PFSK-1 (cell line): ENCODE results near the gene SCNN1B.

Experiments used
- POLR2AphosphoS5 ChIP-seq: IDR thresholded peaks from 2 replicates; pipeline ENCODE4 v1.6.1; 2012; ENCODE audit warnings: low read depth, mild to moderate bottlenecking, control low read depth, low read length, moderate library complexity
- SIN3A ChIP-seq: IDR thresholded peaks from 2 replicates; pipeline ENCODE4 v1.6.1; 2012; ENCODE audit warnings: mild to moderate bottlenecking, low read length, moderate library complexity, borderline replicate concordance; ENCODE audit not compliant: insufficient read depth
- TAF1 ChIP-seq: IDR thresholded peaks from 2 replicates; pipeline ENCODE4 v1.6.1; 2012; ENCODE audit warnings: low read length, control low read depth, borderline replicate concordance; ENCODE audit not compliant: insufficient read depth

DNA sequence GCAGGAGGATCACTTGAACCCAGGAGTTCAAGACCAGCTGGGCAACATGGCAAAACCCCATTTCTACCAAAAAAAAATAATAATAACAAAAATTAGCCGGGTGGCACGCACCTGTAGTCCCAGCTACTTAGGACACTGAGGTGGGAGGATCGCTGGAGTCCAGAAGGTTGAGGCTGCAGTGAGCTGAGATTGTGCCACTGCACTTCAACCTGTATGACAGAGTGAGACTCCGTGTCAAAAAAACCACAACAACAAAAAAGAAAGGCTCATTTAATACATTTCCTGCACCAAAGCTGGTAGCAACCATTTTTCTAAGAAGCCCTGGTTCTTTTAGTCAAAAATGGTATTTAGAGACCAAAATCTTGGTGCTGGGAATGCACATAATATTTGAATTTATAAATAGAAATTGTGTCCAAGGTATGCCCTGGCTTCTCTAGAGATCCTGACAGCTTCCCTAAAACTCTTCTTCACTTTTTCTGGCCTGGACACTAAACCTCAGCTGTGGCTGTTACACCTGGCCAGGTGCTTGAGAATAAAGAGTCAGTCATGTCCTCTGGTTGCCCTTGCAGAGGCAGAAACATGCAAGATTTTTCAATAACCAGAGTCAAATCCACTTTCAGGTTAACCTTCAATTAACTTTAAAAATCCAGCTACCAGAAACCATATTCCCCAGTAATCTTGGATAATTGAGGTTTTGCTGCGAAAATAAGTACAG is 35.9 kb downstream of the SCNN1B start:
- TF ChIP-seq SIN3A: no peak
- no peak for TF ChIP-seq POLR2AphosphoS5
- no peak for TF ChIP-seq TAF1
